PC-9 (cell line): ENCODE measurements around the gene ETF1. TPM values are rescaled to one million over a fixed set of nuclear protein-coding genes. Genes with fewer than 3 reads are reported as not detected.

Source experiments
- BruUV-seq: library from RNA; stranded (reverse); fragments of 400-500 nt; replicated peaks from 2 replicates; lab custom pipeline; 2021; lab: Mats Ljungman, UMichigan
- CTCF ChIA-PET: fragments of 300-600 bp; sonication (Branson Sonifier 250); formaldehyde crosslinking; loops from one replicate; lab custom pipeline; 2022; ENCODE audit warnings: antibody characterized with exemption; lab: Charles Lee
- POLR2A ChIA-PET: fragments of 300-600 bp; sonication (Branson Sonifier 250); formaldehyde crosslinking; loops from one replicate; lab custom pipeline; 2022; ENCODE audit warnings: antibody characterized with exemption; ENCODE audit not compliant: unreplicated experiment; lab: Charles Lee
- DNase-seq, 2 experiments: peaks; one replicate each; pipeline versions ENCODE4 v3.0.0 to v3.0.0-alpha.2; 2015 to 2022; ENCODE audit warnings: mixed read lengths in 1 of 2
- H2AFZ ChIP-seq: fragments of 200-600 bp; sonication (generic); 2 replicates; pipeline ENCODE4 v1.8.1; 2017; ENCODE audit warnings: antibody characterized with exemption
- H3F3A ChIP-seq: fragments of 200-600 bp; sonication (generic); 2 replicates; pipeline ENCODE4 v1.8.1; 2017; ENCODE audit warnings: antibody characterized with exemption, mild to moderate bottlenecking, low read depth; ENCODE audit not compliant: insufficient read depth
- H3K27ac ChIP-seq: fragments of 200-600 bp; sonication (generic); 2 replicates; pipeline ENCODE4 v1.6.1; 2016; ENCODE audit warnings: mixed run types
- H3K27me3 ChIP-seq: fragments of 200-600 bp; sonication (generic); 2 replicates; pipeline ENCODE4 v1.6.1; 2016; ENCODE audit warnings: low read depth, mixed run types; ENCODE audit not compliant: insufficient read depth
- H3K36me3 ChIP-seq: fragments of 200-600 bp; sonication (generic); 2 replicates; pipeline ENCODE4 v1.6.1; 2016; ENCODE audit warnings: low read depth, mixed run types
- H3K4me1 ChIP-seq: fragments of 200-600 bp; sonication (generic); replicated peaks from 2 replicates; pipeline ENCODE4 v1.6.1; 2016; ENCODE audit warnings: mixed run types; ENCODE audit not compliant: insufficient read depth
- H3K4me2 ChIP-seq: fragments of 200-600 bp; sonication (generic); 2 replicates; pipeline ENCODE4 v1.6.1; 2017; ENCODE audit warnings: mixed run types
- H3K4me3 ChIP-seq: fragments of 200-600 bp; sonication (generic); 2 replicates; pipeline ENCODE4 v1.6.1; 2016; ENCODE audit warnings: mixed run types
- H3K79me2 ChIP-seq: fragments of 200-600 bp; sonication (generic); 2 replicates; pipeline ENCODE4 v1.6.1; 2017; ENCODE audit warnings: low read depth, mixed run types
- H3K9me2 ChIP-seq: fragments of 200-600 bp; sonication (generic); 2 replicates; pipeline ENCODE4 v1.8.1; 2017; ENCODE audit warnings: mild to moderate bottlenecking; ENCODE audit not compliant: insufficient read depth
- H3K9me3 ChIP-seq: fragments of 200-600 bp; sonication (generic); 2 replicates; pipeline ENCODE4 v1.8.1; 2016; ENCODE audit warnings: low read depth; ENCODE audit not compliant: insufficient read depth
- H4K20me1 ChIP-seq: fragments of 200-600 bp; sonication (generic); 2 replicates; pipeline ENCODE4 v1.8.1; 2017; ENCODE audit not compliant: insufficient read depth
- CTCF ChIP-seq: fragments of 200-600 bp; sonication (generic); conservative IDR thresholded peaks from 2 replicates; pipeline ENCODE4 v1.6.1; 2017; ENCODE audit warnings: mixed run types, antibody characterized with exemption, mild to moderate bottlenecking, moderate library complexity
- EZH2 ChIP-seq: fragments of 200-600 bp; sonication (generic); IDR thresholded peaks from 2 replicates; pipeline ENCODE4 v1.8.0; 2017; ENCODE audit warnings: antibody characterized with exemption, low read depth
- intact Hi-C: fragments of 100-400 bp; cut with micrococcal nuclease; formaldehyde crosslinking; loops from one replicate; pipeline ENCODE4 v1.10.0; 2022; ENCODE audit not compliant: unreplicated experiment
- total RNA-seq: library from RNA; stranded (reverse); gene quantifications from 2 replicates; pipeline ENCODE4 v1.2.3, GENCODE V29; 2021

ETF1 gene
- total RNA-seq, 1 experiment from 2014 or later, result 84.9 TPM

GRCh38 chr5:138533973-138534941 is 8.8 kb downstream of the ETF1 start:
- Histone ChIP-seq H3K36me3 (peaks cover 31% of the 10 kb centered on the region), H3K79me2 (peaks cover 99% of the 10 kb centered on the region), H3K4me1 (peaks cover 24% of the 10 kb centered on the region), H4K20me1 (peaks cover 88% of the 10 kb centered on the region), H3K4me2 (no peak overlapping the region), H3K4me3 (no peak overlapping the region), H3F3A (peaks cover 40% of the 10 kb centered on the region), H3K27me3 (no peaks in the 10 kb centered on the region), H3K9me3 (no peaks in the 10 kb centered on the region), H2AFZ (no peak overlapping the region), H3K27ac (no peak overlapping the region), H3K9me2 (no peaks in the 10 kb centered on the region)
- TF ChIP-seq EZH2, result no peak
- no peak for TF ChIP-seq CTCF
- ChIA-PET CTCF (no interaction called here), POLR2A (no interaction called here)
- BruUV-seq, result no TSS peak
- intact Hi-C loops, result no loop called here
- DNase-seq, result no peak

- no peak for TF ChIP-seq EZH2
- TF ChIP-seq CTCF, result no peak
- Histone ChIP-seq H4K20me1 (peaks cover 94% of the 10 kb centered on the region), H2AFZ (no peak overlapping the region), H3K9me2 (no peaks in the 10 kb centered on the region), H3F3A (peaks cover 40% of the 10 kb centered on the region), H3K27ac (peak overlapping the region; percentile 49; the same call in 1 of the 2 replicates), H3K27me3 (no peaks in the 10 kb centered on the region), H3K4me2 (peak overlapping the region; percentile 59), H3K9me3 (no peaks in the 10 kb centered on the region), H3K36me3 (peaks cover 10% of the 10 kb centered on the region; the same call in 1 of the 2 replicates), H3K79me2 (peaks cover 97% of the 10 kb centered on the region), H3K4me3 (no peak overlapping the region), H3K4me1 (peaks cover 36% of the 10 kb centered on the region)
- no peak for DNase-seq
- intact Hi-C loops, result no loop called here
- ChIA-PET POLR2A (interaction anchor here (0.6 kb wide), 1 partner anchor 65 kb away, joined by 4 read pairs; no protein-coding TSS in a partner anchor), CTCF (interaction anchor here (0.6 kb wide), 1 partner anchor 16 kb away, joined by 4 read pairs; no protein-coding TSS in a partner anchor)
- BruUV-seq, result no TSS peak
These were observed 13.2 kb downstream of the ETF1 start for GRCh38 chr5:138529812-138530211.

- BruUV-seq, result no TSS peak
- Histone ChIP-seq H3K79me2 (peaks cover 95% of the 10 kb centered on the region), H3K27ac (peak overlapping the region; percentile 49), H2AFZ (no peak overlapping the region), H3F3A (peaks cover 31% of the 10 kb centered on the region), H3K4me3 (no peak overlapping the region; the same call in 1 of the 2 replicates), H3K4me1 (peaks cover 36% of the 10 kb centered on the region), H3K9me2 (no peaks in the 10 kb centered on the region), H3K4me2 (peak overlapping the region; percentile 59), H3K27me3 (no peaks in the 10 kb centered on the region), H3K36me3 (peaks cover 10% of the 10 kb centered on the region; the same call in 1 of the 2 replicates), H3K9me3 (no peaks in the 10 kb centered on the region), H4K20me1 (peaks cover 89% of the 10 kb centered on the region)
- TF ChIP-seq EZH2 (no peak), CTCF (no peak)
- intact Hi-C loops, result no loop called here
- ChIA-PET POLR2A (interaction anchor here (0.6 to 0.7 kb wide), 2 partner anchors 15 to 64 kb away, joined by 4 to 7 read pairs; no protein-coding TSS in a partner anchor), CTCF (interaction anchor here (0.6 kb wide), 1 partner anchor 17 kb away, joined by 4 read pairs; no protein-coding TSS in a partner anchor)
- peak in 1 of 2 experiments; percentile 52 for DNase-seq
These were observed 14.1 kb downstream of the ETF1 start for GRCh38 chr5:138528744-138529469.
